HEK293 (cell line): ENCODE measurements around the gene RBBP8NL.

Source experiments
- CTCF ChIP-seq: fragments of 450-650 bp; formaldehyde crosslinking; IDR thresholded peaks from 2 replicates; pipeline ENCODE4 v1.5.1; 2016; ENCODE audit warnings: missing biosample characterization, missing genetic modification characterization
- PRDM2 ChIP-seq: fragments of 450-650 bp; formaldehyde crosslinking; IDR thresholded peaks from 2 replicates; pipeline ENCODE4 v1.5.1; 2016; ENCODE audit warnings: missing biosample characterization, missing genetic modification characterization, borderline replicate concordance
- PRDM6 ChIP-seq: fragments of 450-650 bp; formaldehyde crosslinking; IDR thresholded peaks from 2 replicates; pipeline ENCODE4 v1.5.1; 2017; ENCODE audit warnings: missing biosample characterization, missing genetic modification characterization
- ZFP37 ChIP-seq: fragments of 450-650 bp; formaldehyde crosslinking; IDR thresholded peaks from 2 replicates; pipeline ENCODE4 v1.5.1; 2016; ENCODE audit warnings: missing biosample characterization, missing genetic modification characterization
- ZNF114 ChIP-seq: fragments of 450-650 bp; formaldehyde crosslinking; IDR thresholded peaks from 2 replicates; pipeline ENCODE4 v1.5.0; 2017; ENCODE audit warnings: missing biosample characterization, missing genetic modification characterization
- ZNF2 ChIP-seq: fragments of 450-650 bp; formaldehyde crosslinking; IDR thresholded peaks from 2 replicates; pipeline ENCODE4 v1.5.1; 2016; ENCODE audit warnings: missing biosample characterization, missing genetic modification characterization
- ZNF274 ChIP-seq, 2 experiments: fragments of 200-500 bp in 1 of 2; fragments of 450-650 bp in 1 of 2; sonication (Bioruptor generic) in 1 of 2; formaldehyde crosslinking in 1 of 2; IDR thresholded peaks; 2 replicates each; pipeline versions ENCODE4 v1.5.1 to v1.6.1; 2014 to 2016; ENCODE audit warnings: borderline replicate concordance in 1 of 2, inconsistent platforms in 1 of 2, low read length in 1 of 2, missing biosample characterization in 1 of 2, missing genetic modification characterization in 1 of 2
- ZNF513 ChIP-seq: fragments of 450-650 bp; IDR thresholded peaks from 2 replicates; pipeline ENCODE4 v1.5.1; 2018; ENCODE audit warnings: missing biosample characterization, missing genetic modification characterization
- ZNF585B ChIP-seq: fragments of 450-650 bp; formaldehyde crosslinking; IDR thresholded peaks from 2 replicates; pipeline ENCODE4 v1.5.1; 2016; ENCODE audit warnings: missing biosample characterization, missing genetic modification characterization
- ZNF701 ChIP-seq: fragments of 450-650 bp; formaldehyde crosslinking; IDR thresholded peaks from 2 replicates; pipeline ENCODE4 v1.5.1; 2016; ENCODE audit warnings: missing biosample characterization, missing genetic modification characterization

GRCh38 chr20:62362991-62363919 lies 64.1 kb downstream of the RBBP8NL start:
- TF ChIP-seq ZNF513 (tag by site-specific recombination) (no peak), ZNF701 (tag by site-specific recombination) (no peak), ZNF274 (IDR thresholded peaks at IDR 0.05; ENCODE audit: low read length) (no peak), ZNF274 (tag by site-specific recombination; IDR thresholded peaks at IDR 0.05; ENCODE audit: borderline replicate concordance) (no peak), ZNF114 (tag by site-specific recombination) (no peak), ZNF585B (tag by site-specific recombination) (no peak), PRDM2 (tag by site-specific recombination) (no peak), PRDM6 (tag by site-specific recombination) (no peak), CTCF (tag by site-specific recombination) (peak; percentile 78), ZNF2 (no peak), ZFP37 (tag by site-specific recombination) (no peak)
